CD4-positive, alpha-beta T cell (primary cell): ENCODE data around the gene CLCN2. TPM values are rescaled to one million over a fixed set of nuclear protein-coding genes. Genes with fewer than 3 reads are reported as not detected.

ENCODE experiments used
- ATAC-seq: fragments of 200-7000 bp; cut with Tn5 transposase; one replicate; pipeline ENCODE4 v1.10.0; 2022; ENCODE audit warnings: mild to moderate bottlenecking; ENCODE audit not compliant: poor library complexity
- CTCF ChIA-PET: fragments of 350-600 bp; sonication (Branson Sonifier 250); formaldehyde crosslinking; loops from one replicate; lab custom pipeline; 2021; ENCODE audit warnings: antibody characterized with exemption, inconsistent platforms; lab: Charles Lee
- POLR2A ChIA-PET: fragments of 350-600 bp; sonication (Branson Sonifier 250); formaldehyde crosslinking; loops from one replicate; lab custom pipeline; 2021; ENCODE audit warnings: antibody characterized with exemption, inconsistent platforms; lab: Charles Lee
- DNase-seq, 14 experiments: peaks; one replicate each; pipeline ENCODE4 v3.0.0-alpha.2; 2013 to 2020; ENCODE audit warnings: mixed read lengths in 2 of 14
- H3K27ac ChIP-seq, 2 donors: one replicate each; pipeline versions ENCODE4 v1.5.1 to v1.7.0; 2013; ENCODE audit warnings: low read length in 2 of 2, low read depth in 1 of 2, mild to moderate bottlenecking in 1 of 2
- H3K27me3 ChIP-seq, 2 experiments: 1 replicate in 1 of 2; 2 replicates in 1 of 2; pipeline versions ENCODE4 v1.6.1 to v1.7.0; 2013; ENCODE audit warnings: low read length in 2 of 2, control low read depth in 1 of 2, mild to moderate bottlenecking in 1 of 2, moderate library complexity in 1 of 2; ENCODE audit not compliant: insufficient read depth in 2 of 2, control insufficient read depth in 1 of 2
- H3K36me3 ChIP-seq: one replicate; pipeline ENCODE4 v1.6.1; 2013; ENCODE audit warnings: low read length, control low read depth; ENCODE audit not compliant: insufficient read depth
- H3K4me1 ChIP-seq: one replicate; pipeline ENCODE4 v1.6.1; 2013; ENCODE audit warnings: low read length, control low read depth; ENCODE audit not compliant: insufficient read depth
- H3K4me3 ChIP-seq: one replicate; pipeline ENCODE4 v1.5.1; 2013; ENCODE audit warnings: mild to moderate bottlenecking, low read length, moderate library complexity
- H3K9me3 ChIP-seq, 2 experiments: 1 replicate in 1 of 2; 2 replicates in 1 of 2; pipeline versions ENCODE4 v1.6.1 to v1.7.0; 2013; ENCODE audit warnings: low read length in 2 of 2, mild to moderate bottlenecking in 2 of 2, control low read depth in 1 of 2, moderate library complexity in 1 of 2; ENCODE audit not compliant: control insufficient read depth in 1 of 2, insufficient read depth in 1 of 2
- H3K27ac Mint-ChIP-seq: one replicate; pipeline ENCODE4 v1.8.0; 2020; ENCODE audit warnings: mixed read lengths
- H3K27me3 Mint-ChIP-seq: one replicate; pipeline ENCODE4 v1.8.0; 2021; ENCODE audit warnings: mixed read lengths
- H3K36me3 Mint-ChIP-seq: one replicate; pipeline ENCODE4 v1.8.0; 2021; ENCODE audit warnings: low read depth, mixed read lengths
- H3K4me1 Mint-ChIP-seq: one replicate; pipeline ENCODE4 v1.8.0; 2021; ENCODE audit warnings: low read depth, mixed read lengths
- H3K4me3 Mint-ChIP-seq: one replicate; pipeline ENCODE4 v1.8.0; 2020; ENCODE audit warnings: mild to moderate bottlenecking, mixed read lengths
- H3K9me3 Mint-ChIP-seq: one replicate; pipeline ENCODE4 v1.8.0; 2020; ENCODE audit warnings: mixed read lengths
- CTCF ChIP-seq: fragments of 200-600 bp; IDR thresholded peaks from one replicate; pipeline ENCODE4 v1.8.0; 2022; ENCODE audit warnings: antibody characterized with exemption, mild to moderate bottlenecking
- intact Hi-C, 2 experiments: fragments of 100-400 bp; cut with DNase I in 1 of 2; cut with micrococcal nuclease in 1 of 2; formaldehyde crosslinking; loops; one replicate each; pipeline versions ENCODE4 v1.15.1 to v1.9.0; 2023 to 2025; cut with DNase I, micrococcal nuclease
- total RNA-seq, 174 experiments: library from RNA in 2 of 174; stranded (reverse) in 2 of 174; gene quantifications; one replicate each; pipeline ENCODE4 v1.2.3 and lab custom pipeline; 2021 to 2026

Gene CLCN2
- total RNA-seq, 2 experiments from 2014 or later: 3.2 to 3.5 TPM

GRCh38 chr3:184358124-184358767 is 3.2 kb downstream of the CLCN2 start:
- Histone ChIP-seq H3K27ac (no peak overlapping the region), H3K9me3 (no peaks in the 10 kb centered on the region), H3K4me1 (peaks cover 32% of the 10 kb centered on the region), H3K36me3 (no peaks in the 10 kb centered on the region), H3K27me3 (no peaks in the 10 kb centered on the region), H3K4me3 (no peak overlapping the region)
- ChIA-PET POLR2A (no interaction called here), CTCF (no interaction called here)
- Mint-ChIP-seq H3K4me3 (peak overlapping the region; percentile 45), H3K27ac (no peak overlapping the region), H3K36me3 (peaks cover 9% of the 10 kb centered on the region), H3K4me1 (peaks cover 8% of the 10 kb centered on the region), H3K27me3 (no peaks in the 10 kb centered on the region), H3K9me3 (no peaks in the 10 kb centered on the region)
- DNase-seq: no peak
- intact Hi-C loops: loop anchor here in 1 of 2 experiments (5.0 kb wide), 1 partner anchor 169 kb away; no protein-coding TSS in a partner anchor
- ATAC-seq: no peak
- TF ChIP-seq CTCF: no peak

DNA sequence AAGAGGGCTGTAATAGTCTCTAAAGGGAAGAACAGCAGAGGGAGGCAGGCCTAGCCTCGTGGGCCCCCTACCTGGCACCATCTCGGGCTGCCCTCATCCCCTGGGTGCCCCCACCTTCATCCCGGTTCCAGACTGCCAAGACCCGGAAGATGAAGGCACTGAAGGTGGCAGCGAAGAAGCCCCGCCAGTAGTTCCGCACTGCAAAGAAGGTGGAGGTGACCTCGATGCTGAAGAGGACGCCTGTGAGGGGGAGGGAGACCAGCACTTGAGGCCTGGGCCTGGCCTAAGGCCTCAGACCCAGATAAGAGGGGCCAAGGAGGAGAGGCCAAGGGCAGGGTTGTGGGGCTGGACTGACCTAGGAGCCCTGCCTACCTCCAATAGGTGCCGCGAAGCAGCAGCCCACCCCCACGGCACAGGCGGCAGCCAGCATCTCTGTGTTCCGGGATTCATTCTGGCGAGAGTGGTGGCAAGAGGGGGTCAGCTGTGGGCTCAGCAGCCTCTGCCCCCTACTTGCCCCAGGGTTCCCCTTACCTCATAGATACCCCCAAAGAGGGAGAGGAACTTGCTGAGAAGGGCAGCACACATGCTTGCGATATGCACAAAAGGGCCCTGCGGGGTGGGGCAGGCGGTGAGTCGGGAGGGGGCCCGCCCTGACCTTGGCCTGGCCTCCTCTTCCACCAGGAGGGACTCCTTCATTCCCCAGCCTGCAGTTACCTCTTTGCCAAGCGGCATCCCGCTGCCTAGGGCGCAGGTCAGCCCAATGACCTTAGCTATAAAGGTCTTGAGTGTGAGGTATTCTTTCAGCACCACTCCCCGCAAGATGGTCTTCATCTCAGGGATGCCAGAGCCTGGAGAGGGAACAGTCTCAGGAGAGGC is 3.9 kb downstream of the CLCN2 start:
- H3K36me3 ChIP-seq: no peaks in the 10 kb centered on the region
- H3K27ac ChIP-seq: no peak overlapping the region
- H3K4me3 ChIP-seq: no peak overlapping the region
- H3K27ac Mint-ChIP-seq: no peak overlapping the region
- no peaks in the 10 kb centered on the region for H3K27me3 Mint-ChIP-seq
- peaks cover 5% of the 10 kb centered on the region for H3K4me1 Mint-ChIP-seq
- H3K36me3 Mint-ChIP-seq: peaks cover 5% of the 10 kb centered on the region
- no peaks in the 10 kb centered on the region for H3K27me3 ChIP-seq
- ATAC-seq (no peak), DNase-seq (peak in 1 of 14 experiments; percentile 20)
- no peaks in the 10 kb centered on the region for H3K9me3 ChIP-seq
- no peak overlapping the region for H3K4me3 Mint-ChIP-seq
- TF ChIP-seq CTCF: no peak
- peaks cover 25% of the 10 kb centered on the region for H3K4me1 ChIP-seq
- H3K9me3 Mint-ChIP-seq: no peaks in the 10 kb centered on the region
- intact Hi-C loops: loop anchor here in 1 of 2 experiments (5.0 kb wide), 1 partner anchor 170 kb away; no protein-coding TSS in a partner anchor
- ChIA-PET CTCF (no interaction called here), POLR2A (no interaction called here)

- Mint-ChIP-seq H3K9me3 (no peaks in the 10 kb centered on the region), H3K4me3 (no peak overlapping the region), H3K4me1 (no peaks in the 10 kb centered on the region), H3K27me3 (no peaks in the 10 kb centered on the region), H3K27ac (no peak overlapping the region), H3K36me3 (no peaks in the 10 kb centered on the region)
- Histone ChIP-seq H3K27me3 (no peaks in the 10 kb centered on the region), H3K4me1 (peaks cover 9% of the 10 kb centered on the region), H3K9me3 (no peaks in the 10 kb centered on the region), H3K36me3 (no peaks in the 10 kb centered on the region), H3K27ac (no peak overlapping the region), H3K4me3 (no peak overlapping the region)
- ATAC-seq (no peak), DNase-seq (peak in 1 of 14 experiments; percentile 14)
- no peak for TF ChIP-seq CTCF
- CTCF ChIA-PET: interaction anchor here (2.8 kb wide), 1 partner anchor 158 kb away, joined by 8 read pairs; no protein-coding TSS in a partner anchor
- intact Hi-C loops: loop anchor here in 1 of 2 experiments (5.0 kb wide), 1 partner anchor 172 kb away; no protein-coding TSS in a partner anchor
- POLR2A ChIA-PET: no interaction called here
Measured at GRCh38 chr3:184355261-184356040, 6.0 kb downstream of the CLCN2 start.
